Brain microvascular endothelial cell (primary cell): ENCODE measurements around the gene RETN.

ENCODE experiments used
- DNase-seq: peaks from one replicate; pipeline ENCODE4 v3.0.0-alpha.2; 2020
- H3K27ac ChIP-seq: fragments of 250-450 bp; sonication (Bioruptor Pico); 2 replicates; pipeline ENCODE4 v1.5.1; 2020; ENCODE audit warnings: mild to moderate bottlenecking, moderate library complexity
- H3K27me3 ChIP-seq: fragments of 250-450 bp; sonication (Bioruptor Pico); replicated peaks from 2 replicates; pipeline ENCODE4 v1.5.1; 2020; ENCODE audit warnings: mild to moderate bottlenecking
- H3K36me3 ChIP-seq: fragments of 250-450 bp; sonication (Bioruptor Pico); replicated peaks from 2 replicates; pipeline ENCODE4 v1.5.1; 2020; ENCODE audit warnings: mild to moderate bottlenecking
- H3K4me3 ChIP-seq: 2 replicates; pipeline ENCODE4 v1.5.1; 2011; ENCODE audit warnings: low read depth, mild to moderate bottlenecking, control low read depth, low read length, moderate library complexity
- in situ Hi-C: cut with HindIII; loops from 2 replicates; pipeline ENCODE4 v1.10.0; 2017; ENCODE audit warnings: low sequenced_read_pairs, low pct_ligation_motif_present
- TF ChIP-seq, protein P1 (sequence below): IDR thresholded peaks from 2 replicates; pipeline ENCODE4 v1.5.1; 2011; ENCODE audit warnings: low read depth, mild to moderate bottlenecking, moderate library complexity, low read length, control low read depth, inconsistent platforms; ENCODE audit errors: missing control alignments

Gene RETN

GRCh38 chr19:7661744-7662538, 6.9 kb upstream of the RETN start:
- no peak for DNase-seq
- Histone ChIP-seq H3K27ac (no peak overlapping the region), H3K36me3 (no peaks in the 10 kb centered on the region), H3K4me3 (no peak overlapping the region), H3K27me3 (no peaks in the 10 kb centered on the region)
- TF ChIP-seq, protein P1, sequence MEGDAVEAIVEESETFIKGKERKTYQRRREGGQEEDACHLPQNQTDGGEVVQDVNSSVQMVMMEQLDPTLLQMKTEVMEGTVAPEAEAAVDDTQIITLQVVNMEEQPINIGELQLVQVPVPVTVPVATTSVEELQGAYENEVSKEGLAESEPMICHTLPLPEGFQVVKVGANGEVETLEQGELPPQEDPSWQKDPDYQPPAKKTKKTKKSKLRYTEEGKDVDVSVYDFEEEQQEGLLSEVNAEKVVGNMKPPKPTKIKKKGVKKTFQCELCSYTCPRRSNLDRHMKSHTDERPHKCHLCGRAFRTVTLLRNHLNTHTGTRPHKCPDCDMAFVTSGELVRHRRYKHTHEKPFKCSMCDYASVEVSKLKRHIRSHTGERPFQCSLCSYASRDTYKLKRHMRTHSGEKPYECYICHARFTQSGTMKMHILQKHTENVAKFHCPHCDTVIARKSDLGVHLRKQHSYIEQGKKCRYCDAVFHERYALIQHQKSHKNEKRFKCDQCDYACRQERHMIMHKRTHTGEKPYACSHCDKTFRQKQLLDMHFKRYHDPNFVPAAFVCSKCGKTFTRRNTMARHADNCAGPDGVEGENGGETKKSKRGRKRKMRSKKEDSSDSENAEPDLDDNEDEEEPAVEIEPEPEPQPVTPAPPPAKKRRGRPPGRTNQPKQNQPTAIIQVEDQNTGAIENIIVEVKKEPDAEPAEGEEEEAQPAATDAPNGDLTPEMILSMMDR, result no peak
- in situ Hi-C loops, result no loop called here

DNA sequence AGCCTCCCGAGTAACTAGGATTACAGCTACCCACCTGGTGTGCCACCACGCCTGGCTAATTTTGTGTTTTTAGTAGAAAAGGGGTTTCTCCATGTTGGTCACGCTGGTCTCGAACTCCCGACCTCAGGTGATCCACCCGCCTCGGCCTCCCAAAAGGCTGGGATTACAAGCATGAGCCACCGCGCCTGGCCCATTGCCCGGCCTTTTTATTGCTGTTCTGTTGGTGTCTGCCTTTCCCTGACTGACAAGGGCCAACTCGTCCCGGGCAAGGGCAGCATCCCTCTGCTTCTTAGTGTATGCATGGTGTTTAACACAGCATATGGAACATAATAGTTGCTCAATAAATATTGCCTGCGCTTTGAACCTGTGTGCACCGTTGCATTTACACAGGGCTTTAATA, 6.2 kb upstream of the RETN start:
- no peak for DNase-seq
- H3K27ac ChIP-seq, result no peak overlapping the region
- no peaks in the 10 kb centered on the region for H3K36me3 ChIP-seq
- TF ChIP-seq, protein P1, result no peak
- in situ Hi-C loops, result no loop called here
- H3K27me3 ChIP-seq, result no peaks in the 10 kb centered on the region
- H3K4me3 ChIP-seq, result no peak overlapping the region

DNA sequence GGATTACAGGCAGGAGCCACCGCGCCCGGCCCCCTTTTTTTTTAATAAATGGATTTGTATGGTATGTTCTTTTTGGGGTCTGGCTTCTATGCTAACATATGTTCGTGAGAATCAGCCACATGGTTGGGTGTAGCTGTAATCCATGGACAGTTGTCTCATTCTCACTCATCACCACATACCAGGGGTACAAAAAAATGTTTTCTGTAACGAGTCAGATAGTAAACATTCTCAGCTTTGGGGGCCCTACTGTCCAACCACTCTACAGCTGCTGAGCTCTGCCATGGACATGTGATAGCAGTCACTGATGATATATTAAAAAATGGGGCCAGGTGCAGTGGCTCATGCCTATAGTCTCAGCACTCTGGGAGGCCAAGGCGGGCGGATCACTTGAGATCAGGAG, 5.1 kb upstream of the RETN start:
- Histone ChIP-seq H3K36me3 (no peaks in the 10 kb centered on the region), H3K27me3 (no peaks in the 10 kb centered on the region), H3K4me3 (no peak overlapping the region), H3K27ac (no peak overlapping the region)
- in situ Hi-C loops, result no loop called here
- TF ChIP-seq, protein P1, result no peak
- no peak for DNase-seq

DNA sequence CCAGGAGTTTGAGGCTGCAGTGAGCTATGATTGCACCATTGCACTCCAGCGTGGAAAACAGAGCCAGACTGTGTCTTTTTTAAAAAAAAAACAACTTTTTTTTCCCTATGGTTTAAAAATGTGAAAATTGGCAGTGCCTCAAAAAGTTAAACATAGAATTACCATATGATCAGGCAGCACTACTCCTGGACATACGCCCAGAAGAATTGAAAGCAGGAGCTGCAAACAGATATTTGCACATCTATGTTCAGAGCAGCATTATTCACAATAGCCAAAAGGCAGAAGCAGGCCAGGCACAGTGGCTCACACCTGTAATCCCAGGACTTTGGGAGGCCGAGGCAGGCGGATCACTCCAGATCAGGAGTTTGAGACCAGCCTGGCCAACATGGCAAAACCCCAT, 3.8 kb upstream of the RETN start:
- in situ Hi-C loops, result no loop called here
- Histone ChIP-seq H3K36me3 (no peaks in the 10 kb centered on the region), H3K4me3 (no peak overlapping the region), H3K27me3 (no peaks in the 10 kb centered on the region), H3K27ac (no peak overlapping the region)
- DNase-seq, result no peak
- TF ChIP-seq, protein P1, result no peak

DNA sequence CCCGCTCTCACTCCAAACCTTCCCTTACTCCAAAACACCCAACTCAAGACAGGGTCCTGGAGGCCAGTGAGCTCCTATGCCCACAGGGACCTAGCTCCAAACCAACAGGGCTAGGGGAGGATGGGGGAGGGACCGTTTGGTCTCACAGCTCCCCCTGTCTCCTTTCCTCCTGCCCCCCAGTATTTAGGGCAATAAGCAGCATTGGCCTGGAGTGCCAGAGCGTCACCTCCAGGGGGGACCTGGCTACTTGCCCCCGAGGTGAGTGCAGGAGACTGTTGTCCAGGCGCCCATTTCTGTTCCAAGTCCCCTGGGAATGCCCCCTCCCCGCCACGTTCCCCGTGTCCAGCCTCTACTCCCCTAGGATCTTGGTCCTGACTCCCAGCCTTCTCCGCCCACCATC, 792 bp downstream of the RETN start:
- Histone ChIP-seq H3K27me3 (no peaks in the 10 kb centered on the region), H3K36me3 (no peaks in the 10 kb centered on the region), H3K27ac (no peak overlapping the region), H3K4me3 (no peak overlapping the region)
- DNase-seq, result no peak
- TF ChIP-seq, protein P1, result no peak
- in situ Hi-C loops, result no loop called here
